Neuronal stem cell (in vitro differentiated cells): Measurements from ENCODE around the gene HES2.
"Not testable (repeated sequence)": the region's sequence is repeated elsewhere in the genome, so short reads cannot be mapped to it uniquely, and the experiment has no call there.

Source experiments
- DNase-seq: peaks from one replicate; pipeline ENCODE4 v3.0.0-alpha.2; 2013; ENCODE audit warnings: low spot score
- H2AFZ ChIP-seq: one replicate; pipeline ENCODE4 v1.6.1; 2013; ENCODE audit warnings: mild to moderate bottlenecking, low read length, inconsistent platforms
- H2AK5ac ChIP-seq: 2 replicates; pipeline ENCODE4 v1.6.1; 2013; ENCODE audit warnings: low read depth, mild to moderate bottlenecking, inconsistent platforms, low read length, moderate library complexity, mixed read lengths
- H2BK120ac ChIP-seq: 2 replicates; pipeline ENCODE4 v1.6.1; 2013; ENCODE audit warnings: low read depth, mild to moderate bottlenecking, inconsistent platforms, low read length, moderate library complexity, mixed read lengths
- H2BK12ac ChIP-seq: one replicate; pipeline ENCODE4 v1.6.1; 2013; ENCODE audit warnings: low read length, inconsistent platforms
- H2BK15ac ChIP-seq: 2 replicates; pipeline ENCODE4 v1.6.1; 2013; ENCODE audit warnings: mild to moderate bottlenecking, low read length, inconsistent platforms, mixed read lengths
- H2BK5ac ChIP-seq: one replicate; pipeline ENCODE4 v1.6.1; 2013; ENCODE audit warnings: inconsistent platforms, mild to moderate bottlenecking, low read length, moderate library complexity
- H3K14ac ChIP-seq: one replicate; pipeline ENCODE4 v1.6.1; 2013; ENCODE audit warnings: low read length, inconsistent platforms
- H3K18ac ChIP-seq: 2 replicates; pipeline ENCODE4 v1.6.1; 2013; ENCODE audit warnings: low read length, inconsistent platforms
- H3K23ac ChIP-seq: 2 replicates; pipeline ENCODE4 v1.6.1; 2013; ENCODE audit warnings: low read depth, mild to moderate bottlenecking, mixed read lengths, low read length, inconsistent platforms; ENCODE audit not compliant: poor library complexity
- H3K27ac ChIP-seq: replicated peaks from 3 replicates; pipeline ENCODE4 v1.5.1; 2013; ENCODE audit warnings: low read length, inconsistent platforms
- H3K27me3 ChIP-seq, 3 experiments: 2 replicates each; pipeline ENCODE4 v1.6.1; 2013; ENCODE audit warnings: low read length in 3 of 3, mild to moderate bottlenecking in 2 of 3, inconsistent platforms in 1 of 3, low read depth in 1 of 3, mixed read lengths in 1 of 3, moderate library complexity in 1 of 3; ENCODE audit not compliant: control insufficient read depth in 3 of 3, insufficient read depth in 3 of 3
- H3K36me3 ChIP-seq, 2 donors: replicated peaks in 1 of 2; 2 replicates each; pipeline ENCODE4 v1.6.1; 2013; ENCODE audit warnings: low read length in 2 of 2; ENCODE audit not compliant: control insufficient read depth in 2 of 2, insufficient read depth in 2 of 2
- H3K4ac ChIP-seq: 2 replicates; pipeline ENCODE4 v1.6.1; 2013; ENCODE audit warnings: inconsistent platforms, mild to moderate bottlenecking, low read length, moderate library complexity
- H3K4me1 ChIP-seq, 2 donors: 1 replicate in 1 of 2; 2 replicates in 1 of 2; pipeline ENCODE4 v1.6.1; 2013; ENCODE audit warnings: low read length in 2 of 2, low read depth in 1 of 2; ENCODE audit not compliant: control insufficient read depth in 2 of 2, insufficient read depth in 1 of 2
- H3K4me2 ChIP-seq: one replicate; pipeline ENCODE4 v1.6.1; 2013; ENCODE audit warnings: mild to moderate bottlenecking, low read length, inconsistent platforms; ENCODE audit not compliant: insufficient read depth, poor library complexity, severe bottlenecking
- H3K4me3 ChIP-seq, 2 donors: 2 replicates each; pipeline ENCODE4 v1.5.1; 2013; ENCODE audit warnings: low read length in 2 of 2, mild to moderate bottlenecking in 2 of 2, inconsistent platforms in 1 of 2, moderate library complexity in 1 of 2
- H3K79me1 ChIP-seq: one replicate; pipeline ENCODE4 v1.6.1; 2013; ENCODE audit warnings: low read depth, mild to moderate bottlenecking, inconsistent platforms, low read length, moderate library complexity
- H3K9ac ChIP-seq: one replicate; pipeline ENCODE4 v1.6.1; 2013; ENCODE audit warnings: mild to moderate bottlenecking, low read depth, low read length, inconsistent platforms; ENCODE audit not compliant: poor library complexity
- H3K9me3 ChIP-seq, 2 donors: replicated peaks in 1 of 2; 2 replicates each; pipeline versions ENCODE3 to v1.6.1; 2013; ENCODE audit warnings: low read length in 2 of 2, mild to moderate bottlenecking in 2 of 2, inconsistent platforms in 1 of 2, low read depth in 1 of 2, mixed read lengths in 1 of 2, moderate library complexity in 1 of 2; ENCODE audit not compliant: control insufficient read depth in 2 of 2, insufficient read depth in 1 of 2
- H4K8ac ChIP-seq: one replicate; pipeline ENCODE4 v1.6.1; 2013; ENCODE audit warnings: low read depth, mild to moderate bottlenecking, inconsistent platforms, low read length, moderate library complexity
- H4K91ac ChIP-seq: one replicate; pipeline ENCODE4 v1.6.1; 2013; ENCODE audit warnings: low read length, low read depth, mild to moderate bottlenecking, inconsistent platforms; ENCODE audit not compliant: poor library complexity
- WGBS, 2 donors: extraction: QIAGEN DNeasy Blood & Tissue Kit; methylation state at CpG; one replicate each; pipeline ENCODE4 v1.1.7; 2013; ENCODE audit warnings: missing lambda C conversion rate in 2 of 2, mixed read lengths in 1 of 2; ENCODE audit not compliant: insufficient read length in 2 of 2, insufficient replicate concordance in 1 of 2; ENCODE audit errors: extremely low coverage in 2 of 2; 5-methylcytosine and 5-hydroxymethylcytosine counted together

Gene HES2

DNA sequence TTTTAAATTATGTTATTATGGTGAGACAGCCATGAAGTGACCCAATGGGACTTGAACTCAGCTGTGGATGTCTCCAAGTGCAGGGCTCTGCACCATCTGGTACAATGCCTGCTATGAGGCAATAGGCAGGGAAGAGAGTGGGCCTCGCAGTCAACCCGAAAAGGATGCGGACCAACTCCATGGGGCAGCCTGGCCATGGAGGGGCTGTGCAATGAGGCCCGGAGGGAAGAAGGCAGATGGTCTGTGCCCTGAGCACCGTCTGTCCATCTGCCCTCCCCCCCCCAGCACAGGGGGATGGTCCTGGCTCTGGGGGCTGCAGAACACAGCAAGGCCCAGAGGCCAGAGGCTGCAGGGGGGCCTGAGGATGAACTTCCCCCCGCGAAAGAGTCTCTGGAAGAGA is 21.9 kb upstream of the HES2 start:
- Histone ChIP-seq H3K4ac (no peak overlapping the region), H3K9ac (peak overlapping the region; percentile 22), H3K18ac (no peak overlapping the region), H3K4me3 (no peak overlapping the region), H3K23ac (no peak overlapping the region), H2AK5ac (peak overlapping the region; percentile 13), H3K4me1 (peaks cover 8 to 21% of the 10 kb centered on the region in 2 donors), H2BK12ac (no peak overlapping the region), H2AFZ (no peak overlapping the region), H3K27me3 (peaks cover 2 to 49% (median 10%) of the 10 kb centered on the region in 3 experiments), H2BK120ac (no peak overlapping the region), H3K4me2 (no peak overlapping the region), H2BK15ac (no peak overlapping the region), H3K79me1 (no peaks in the 10 kb centered on the region), H3K27ac (no peak overlapping the region), H4K91ac (no peak overlapping the region), H2BK5ac (no peak overlapping the region), H3K9me3 (no peaks in the 10 kb centered on the region), H3K14ac (no peak overlapping the region), H3K36me3 (no peaks in the 10 kb centered on the region), H4K8ac (no peak overlapping the region)
- DNase-seq = no peak
- WGBS, 2 donors = no CpG with 5 or more reads among the region's 7 CpGs

DNA sequence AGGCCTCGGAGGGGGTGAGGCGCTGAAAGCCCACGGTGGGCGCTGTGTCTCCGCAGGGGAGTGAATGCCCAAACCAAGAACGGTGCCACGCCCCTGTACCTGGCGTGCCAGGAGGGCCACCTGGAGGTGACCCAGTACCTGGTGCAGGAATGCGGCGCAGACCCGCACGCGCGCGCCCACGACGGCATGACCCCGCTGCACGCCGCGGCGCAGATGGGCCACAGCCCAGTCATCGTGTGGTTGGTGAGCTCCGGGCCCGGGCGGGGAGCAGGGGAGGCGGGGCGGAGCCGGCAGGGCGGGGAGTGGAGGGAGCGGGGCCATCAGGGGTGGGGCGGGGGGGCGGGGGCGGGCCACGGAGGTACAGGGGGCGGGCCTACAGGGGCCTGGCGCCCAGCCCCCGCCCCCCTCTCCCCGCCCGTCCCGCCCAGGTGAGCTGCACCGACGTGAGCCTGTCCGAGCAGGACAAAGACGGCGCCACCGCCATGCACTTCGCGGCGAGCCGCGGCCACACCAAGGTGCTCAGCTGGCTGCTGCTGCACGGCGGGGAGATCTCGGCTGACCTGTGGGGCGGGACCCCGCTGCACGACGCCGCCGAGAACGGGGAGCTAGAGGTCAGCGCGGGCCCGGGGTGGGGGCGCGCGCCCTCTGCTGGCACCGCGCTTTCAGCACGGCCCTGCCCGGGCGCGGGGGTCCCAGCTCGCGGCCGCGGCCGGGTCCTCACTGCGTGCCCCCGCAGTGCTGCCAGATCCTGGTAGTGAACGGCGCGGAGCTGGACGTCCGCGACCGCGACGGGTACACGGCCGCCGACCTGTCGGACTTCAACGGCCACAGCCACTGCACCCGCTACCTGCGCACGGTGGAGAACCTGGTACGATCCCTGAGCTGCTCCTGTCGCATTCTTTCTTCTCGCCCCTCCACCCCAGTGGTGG is 20.7 kb upstream of the HES2 start:
- H3K4me3 ChIP-seq = peak overlapping the region in 1 of 2 donors; percentile 79
- H2BK120ac ChIP-seq = no peak overlapping the region
- H3K79me1 ChIP-seq = no peaks in the 10 kb centered on the region
- no peak overlapping the region for H2BK5ac ChIP-seq
- peak overlapping the region; percentile 85 for H3K23ac ChIP-seq
- peak overlapping the region; percentile 95 for H2AK5ac ChIP-seq
- peak overlapping the region; percentile 21 for H3K14ac ChIP-seq
- H3K4ac ChIP-seq = no peak overlapping the region
- H3K9me3 ChIP-seq = no peaks in the 10 kb centered on the region
- H4K8ac ChIP-seq = peak overlapping the region; percentile 6
- peak overlapping the region; percentile 45 for H3K4me2 ChIP-seq
- peak overlapping the region; percentile 92 for H2BK15ac ChIP-seq
- DNase-seq = no peak
- no peaks in the 10 kb centered on the region for H3K36me3 ChIP-seq
- peak overlapping the region; percentile 53 for H2AFZ ChIP-seq
- H3K27me3 ChIP-seq = peaks cover 2 to 49% (median 10%) of the 10 kb centered on the region in 3 experiments
- H3K27ac ChIP-seq = no peak overlapping the region
- no CpG with 5 or more reads among the region's 101 CpGs for WGBS, 2 donors
- H4K91ac ChIP-seq = no peak overlapping the region
- H3K9ac ChIP-seq = peak overlapping the region; percentile 44
- H3K18ac ChIP-seq = peak overlapping the region; percentile 97
- peak overlapping the region; percentile 58 for H2BK12ac ChIP-seq
- peaks cover 5 to 13% of the 10 kb centered on the region in 2 donors for H3K4me1 ChIP-seq

DNA sequence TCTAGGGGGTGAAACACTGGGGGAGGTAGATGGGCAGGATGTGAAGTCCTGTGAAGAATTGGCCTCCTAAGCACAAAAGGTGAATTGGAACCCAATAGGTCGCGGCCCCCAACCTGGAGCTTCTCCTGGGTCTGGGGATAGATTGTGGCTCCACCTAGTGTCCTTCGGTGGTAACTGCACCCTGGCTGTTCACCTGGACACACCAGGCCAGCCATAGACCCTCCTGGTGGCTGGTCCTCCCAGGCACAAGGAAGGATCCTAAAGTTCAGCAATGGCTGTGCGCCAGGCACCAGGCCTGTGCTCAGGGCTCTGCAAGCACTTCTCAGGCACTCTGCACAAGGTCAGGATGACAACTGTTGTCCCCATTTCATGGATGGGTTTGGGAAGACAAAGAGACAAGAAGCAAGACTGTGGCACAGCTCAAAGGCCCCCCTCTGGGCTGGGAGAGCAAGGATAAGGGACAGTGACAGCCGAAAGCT is 18.4 kb upstream of the HES2 start:
- Histone ChIP-seq H3K27me3 (peaks cover 2 to 44% (median 10%) of the 10 kb centered on the region in 3 experiments), H3K4me2 (no peak overlapping the region), H3K4me1 (peaks cover 4 to 13% of the 10 kb centered on the region in 2 donors), H2BK5ac (no peak overlapping the region), H3K36me3 (no peaks in the 10 kb centered on the region), H3K4ac (no peak overlapping the region), H3K4me3 (no peak overlapping the region), H3K23ac (no peak overlapping the region), H2BK15ac (no peak overlapping the region), H3K18ac (no peak overlapping the region), H2BK12ac (no peak overlapping the region), H3K27ac (no peak overlapping the region), H3K9ac (no peak overlapping the region), H4K91ac (no peak overlapping the region), H3K14ac (no peak overlapping the region), H4K8ac (no peak overlapping the region), H2AK5ac (peak overlapping the region; percentile 56), H3K9me3 (no peaks in the 10 kb centered on the region), H2BK120ac (no peak overlapping the region), H2AFZ (no peak overlapping the region), H3K79me1 (no peaks in the 10 kb centered on the region)
- peak; percentile 66 for DNase-seq
- no CpG with 5 or more reads among the region's 5 CpGs for WGBS, 2 donors

DNA sequence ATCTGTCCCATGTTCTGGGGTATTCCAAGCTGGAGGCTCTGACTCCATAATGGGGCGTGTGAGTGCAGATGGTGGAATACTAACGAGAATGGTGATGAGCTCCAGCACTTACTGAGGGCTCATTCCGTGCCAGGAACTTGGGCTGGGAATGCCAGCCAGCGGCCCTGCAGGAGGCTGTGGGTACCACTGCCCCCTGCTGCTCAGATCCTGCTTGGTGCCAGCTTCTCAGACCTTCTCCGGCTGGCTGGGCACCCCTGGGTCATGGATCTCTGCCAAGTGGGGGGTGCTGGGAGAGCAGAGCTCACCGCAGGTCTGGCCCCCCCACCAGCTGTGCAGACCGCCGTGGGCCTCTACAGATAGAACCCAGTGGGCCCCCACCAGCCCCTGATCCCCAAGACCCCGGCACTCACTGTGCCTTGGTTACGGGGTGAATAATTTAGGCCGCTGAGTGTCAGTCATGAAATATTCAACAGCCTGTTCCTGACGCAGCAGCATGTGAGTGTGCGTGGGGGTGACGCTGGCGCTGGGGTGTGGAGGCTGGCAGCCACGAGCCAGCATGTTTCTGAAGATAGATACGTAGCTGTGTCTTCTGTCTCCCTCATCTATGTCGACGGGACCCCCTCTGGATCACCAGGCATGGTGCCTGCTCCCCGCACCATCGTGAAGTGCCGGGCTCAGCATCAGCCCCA is 17.4 kb upstream of the HES2 start:
- H3K4ac ChIP-seq, H2BK12ac ChIP-seq, H3K4me3 ChIP-seq, H3K9ac ChIP-seq, H3K36me3 ChIP-seq, DNase-seq, H2BK120ac ChIP-seq, H3K9me3 ChIP-seq, H2AK5ac ChIP-seq, H2BK5ac ChIP-seq, H3K27ac ChIP-seq, H3K79me1 ChIP-seq, H3K23ac ChIP-seq, H4K91ac ChIP-seq, H3K14ac ChIP-seq, H3K4me2 ChIP-seq, H2BK15ac ChIP-seq, H4K8ac ChIP-seq: not testable (repeated sequence)
- H3K18ac ChIP-seq = peak overlapping the region; percentile 77
- H3K27me3 ChIP-seq = peaks cover 2 to 45% (median 10%) of the 10 kb centered on the region in 3 experiments
- H2AFZ ChIP-seq = peak overlapping the region; percentile 22
- peaks cover 4 to 13% of the 10 kb centered on the region in 2 donors for H3K4me1 ChIP-seq
- no CpG with 5 or more reads among the region's 22 CpGs for WGBS, 2 donors
